NT2/D1 (cell line): ENCODE data around the gene MAML2.

Experiments
- DNase-seq: peaks from one replicate; pipeline ENCODE4 v3.0.0-alpha.2; 2011; ENCODE audit warnings: low read depth, low spot score
- H3K27me3 ChIP-seq: 2 replicates; pipeline ENCODE4 v1.6.0; 2011; ENCODE audit warnings: mild to moderate bottlenecking; ENCODE audit not compliant: insufficient read length, insufficient read depth
- H3K36me3 ChIP-seq: 2 replicates; pipeline ENCODE4 v1.6.1; 2011; ENCODE audit warnings: mild to moderate bottlenecking, low read length, mixed read lengths; ENCODE audit not compliant: insufficient read depth, insufficient read length
- H3K4me1 ChIP-seq: 2 replicates; pipeline ENCODE4 v1.5.1; 2011; ENCODE audit not compliant: insufficient read depth, insufficient read length
- H3K4me3 ChIP-seq: 2 replicates; pipeline ENCODE4 v1.5.1; 2011; ENCODE audit warnings: low read depth; ENCODE audit not compliant: insufficient read length
- H3K9ac ChIP-seq: 2 replicates; pipeline ENCODE4 v1.6.0; 2011; ENCODE audit warnings: low read depth; ENCODE audit not compliant: insufficient read length
- H3K9me3 ChIP-seq: 2 replicates; pipeline ENCODE4 v1.5.1; 2011; ENCODE audit warnings: mild to moderate bottlenecking, low read length; ENCODE audit not compliant: insufficient read depth
- SUZ12 ChIP-seq: IDR thresholded peaks from 2 replicates; pipeline ENCODE4 v1.6.1; 2011; ENCODE audit not compliant: insufficient read length, insufficient read depth; ENCODE audit errors: extremely low read depth
- YY1 ChIP-seq: IDR thresholded peaks from 2 replicates; pipeline ENCODE4 v1.6.1; 2011; ENCODE audit not compliant: insufficient read length, insufficient read depth
- ZNF274 ChIP-seq: IDR thresholded peaks from 2 replicates; pipeline ENCODE4 v1.6.1; 2011; ENCODE audit warnings: mild to moderate bottlenecking, low read depth, low read length

Gene MAML2

GRCh38 chr11:96316869-96317268 is 26.1 kb downstream of the MAML2 start:
- TF ChIP-seq SUZ12 (no peak), YY1 (no peak), ZNF274 (no peak)
- H3K4me1 ChIP-seq = no peaks in the 10 kb centered on the region

GRCh38 chr11:96315476-96315875 is 27.5 kb downstream of the MAML2 start:
- Histone ChIP-seq H3K4me1 (no peaks in the 10 kb centered on the region), H3K27me3 (no peaks in the 10 kb centered on the region), H3K36me3 (no peaks in the 10 kb centered on the region), H3K9me3 (no peaks in the 10 kb centered on the region), H3K9ac (no peak overlapping the region), H3K4me3 (no peak overlapping the region)
- TF ChIP-seq ZNF274 (no peak), SUZ12 (no peak), YY1 (no peak)
- DNase-seq = no peak

More at GRCh38 chr11:96316869-96317268, 26.1 kb downstream of the MAML2 start:
- Histone ChIP-seq H3K9ac (no peak overlapping the region), H3K27me3 (no peaks in the 10 kb centered on the region), H3K4me3 (no peak overlapping the region), H3K36me3 (no peaks in the 10 kb centered on the region), H3K9me3 (no peaks in the 10 kb centered on the region)
- DNase-seq = no peak

- Histone ChIP-seq H3K36me3 (no peaks in the 10 kb centered on the region), H3K9me3 (no peaks in the 10 kb centered on the region), H3K4me1 (no peaks in the 10 kb centered on the region), H3K27me3 (no peaks in the 10 kb centered on the region), H3K4me3 (no peak overlapping the region), H3K9ac (no peak overlapping the region)
- TF ChIP-seq ZNF274 (no peak), SUZ12 (no peak), YY1 (no peak)
- no peak for DNase-seq
Observed at GRCh38 chr11:96314326-96315020, 28.5 kb downstream of the MAML2 start.

- H3K9me3 ChIP-seq = no peaks in the 10 kb centered on the region
Observed at GRCh38 chr11:96313163-96313562, 29.8 kb downstream of the MAML2 start.

GRCh38 chr11:96311120-96311568 is 31.9 kb downstream of the MAML2 start:
- Histone ChIP-seq H3K4me1 (no peaks in the 10 kb centered on the region), H3K27me3 (no peaks in the 10 kb centered on the region), H3K4me3 (no peak overlapping the region), H3K36me3 (no peaks in the 10 kb centered on the region), H3K9ac (no peak overlapping the region), H3K9me3 (no peaks in the 10 kb centered on the region)
- no peak for DNase-seq
- TF ChIP-seq ZNF274 = no peak
- TF ChIP-seq SUZ12 = no peak
- TF ChIP-seq YY1 = no peak

More at GRCh38 chr11:96313163-96313562, 29.8 kb downstream of the MAML2 start:
- no peak for TF ChIP-seq ZNF274
- no peak for TF ChIP-seq YY1
- TF ChIP-seq SUZ12 = no peak
- Histone ChIP-seq H3K27me3 (no peaks in the 10 kb centered on the region), H3K9ac (no peak overlapping the region), H3K4me1 (no peaks in the 10 kb centered on the region), H3K36me3 (no peaks in the 10 kb centered on the region), H3K4me3 (no peak overlapping the region)
- no peak for DNase-seq

GRCh38 chr11:96310236-96310635 is 32.8 kb downstream of the MAML2 start:
- Histone ChIP-seq H3K4me3 (no peak overlapping the region), H3K4me1 (no peaks in the 10 kb centered on the region), H3K9ac (no peak overlapping the region), H3K9me3 (no peaks in the 10 kb centered on the region), H3K36me3 (no peaks in the 10 kb centered on the region), H3K27me3 (no peaks in the 10 kb centered on the region)
- TF ChIP-seq YY1 (no peak), SUZ12 (no peak), ZNF274 (no peak)
- no peak for DNase-seq

GRCh38 chr11:96309643-96310017 is 33.4 kb downstream of the MAML2 start:
- no peak overlapping the region for H3K4me3 ChIP-seq
- TF ChIP-seq ZNF274 = no peak
- no peak for DNase-seq
- no peak overlapping the region for H3K9ac ChIP-seq
- H3K27me3 ChIP-seq = no peaks in the 10 kb centered on the region
- no peaks in the 10 kb centered on the region for H3K9me3 ChIP-seq
- H3K36me3 ChIP-seq = no peaks in the 10 kb centered on the region
- H3K4me1 ChIP-seq = no peaks in the 10 kb centered on the region
